IPS-20b (cell line): ENCODE data around the gene BCAR3.

Experiments used
- H3K27ac ChIP-seq: one replicate; pipeline ENCODE4 v1.5.1; 2013; ENCODE audit warnings: low read length
- H3K27me3 ChIP-seq: 2 replicates; pipeline ENCODE4 v1.6.1; 2013; ENCODE audit warnings: mild to moderate bottlenecking, low read length, inconsistent platforms; ENCODE audit not compliant: insufficient read depth
- H3K36me3 ChIP-seq: 2 replicates; pipeline ENCODE4 v1.6.1; 2013; ENCODE audit warnings: low read depth, mild to moderate bottlenecking, inconsistent platforms, low read length, moderate library complexity; ENCODE audit not compliant: insufficient read depth
- H3K4me1 ChIP-seq: 2 replicates; pipeline ENCODE4 v1.6.1; 2013; ENCODE audit warnings: mild to moderate bottlenecking, control low read depth, inconsistent platforms, low read length, moderate library complexity; ENCODE audit not compliant: insufficient read depth
- H3K4me3 ChIP-seq: 2 replicates; pipeline ENCODE4 v1.5.1; 2013; ENCODE audit warnings: mild to moderate bottlenecking, low read length, inconsistent platforms
- H3K9ac ChIP-seq: 2 replicates; pipeline ENCODE4 v1.6.1; 2013; ENCODE audit warnings: low read depth, mild to moderate bottlenecking, inconsistent platforms, low read length, moderate library complexity
- H3K9me3 ChIP-seq: 2 replicates; pipeline ENCODE4 v1.6.1; 2013; ENCODE audit warnings: mild to moderate bottlenecking, low read depth, low read length, inconsistent platforms; ENCODE audit not compliant: insufficient read depth

Gene BCAR3

GRCh38 chr1:93629101-93630059 lies 52.3 kb downstream of the BCAR3 start:
- H3K27me3 ChIP-seq, result no peaks in the 10 kb centered on the region
- H3K9ac ChIP-seq, result no peak overlapping the region
- H3K36me3 ChIP-seq, result no peaks in the 10 kb centered on the region
- no peak overlapping the region for H3K27ac ChIP-seq
- H3K4me1 ChIP-seq, result no peaks in the 10 kb centered on the region
- no peak overlapping the region for H3K4me3 ChIP-seq
- no peaks in the 10 kb centered on the region for H3K9me3 ChIP-seq

- Histone ChIP-seq H3K36me3 (no peaks in the 10 kb centered on the region), H3K27me3 (no peaks in the 10 kb centered on the region), H3K9ac (no peak overlapping the region), H3K4me3 (no peak overlapping the region), H3K4me1 (no peaks in the 10 kb centered on the region), H3K27ac (no peak overlapping the region), H3K9me3 (no peaks in the 10 kb centered on the region)
Measured at GRCh38 chr1:93628681-93629080, 53.0 kb downstream of the BCAR3 start.

- Histone ChIP-seq H3K27ac (no peak overlapping the region), H3K9ac (no peak overlapping the region), H3K27me3 (no peaks in the 10 kb centered on the region), H3K36me3 (no peaks in the 10 kb centered on the region), H3K4me3 (no peak overlapping the region), H3K9me3 (no peaks in the 10 kb centered on the region), H3K4me1 (no peaks in the 10 kb centered on the region)
Measured at GRCh38 chr1:93625582-93626327, 55.9 kb downstream of the BCAR3 start.

GRCh38 chr1:93623875-93624274 lies 57.8 kb downstream of the BCAR3 start:
- no peak overlapping the region for H3K9ac ChIP-seq
- H3K9me3 ChIP-seq, result no peaks in the 10 kb centered on the region
- H3K27me3 ChIP-seq, result no peaks in the 10 kb centered on the region
- no peaks in the 10 kb centered on the region for H3K4me1 ChIP-seq
- H3K36me3 ChIP-seq, result no peaks in the 10 kb centered on the region
- no peak overlapping the region for H3K27ac ChIP-seq
- H3K4me3 ChIP-seq, result no peak overlapping the region

- no peaks in the 10 kb centered on the region for H3K9me3 ChIP-seq
- H3K4me3 ChIP-seq, result no peak overlapping the region
- no peaks in the 10 kb centered on the region for H3K27me3 ChIP-seq
- no peaks in the 10 kb centered on the region for H3K36me3 ChIP-seq
- H3K27ac ChIP-seq, result no peak overlapping the region
- H3K9ac ChIP-seq, result no peak overlapping the region
- peaks cover 2% of the 10 kb centered on the region for H3K4me1 ChIP-seq
Measured at GRCh38 chr1:93623436-93623835, 58.2 kb downstream of the BCAR3 start.

GRCh38 chr1:93621246-93621645 lies 60.4 kb downstream of the BCAR3 start:
- Histone ChIP-seq H3K9me3 (no peaks in the 10 kb centered on the region), H3K27me3 (no peaks in the 10 kb centered on the region), H3K27ac (no peak overlapping the region), H3K9ac (no peak overlapping the region), H3K36me3 (no peaks in the 10 kb centered on the region), H3K4me3 (no peak overlapping the region), H3K4me1 (peaks cover 22% of the 10 kb centered on the region)

GRCh38 chr1:93620841-93621210 lies 60.8 kb downstream of the BCAR3 start:
- H3K9ac ChIP-seq, result no peak overlapping the region
- no peak overlapping the region for H3K4me3 ChIP-seq
- H3K4me1 ChIP-seq, result peaks cover 26% of the 10 kb centered on the region
- no peaks in the 10 kb centered on the region for H3K27me3 ChIP-seq
- H3K9me3 ChIP-seq, result no peaks in the 10 kb centered on the region
- H3K36me3 ChIP-seq, result no peaks in the 10 kb centered on the region
- H3K27ac ChIP-seq, result no peak overlapping the region

GRCh38 chr1:93620172-93620840 lies 61.3 kb downstream of the BCAR3 start:
- no peaks in the 10 kb centered on the region for H3K36me3 ChIP-seq
- no peak overlapping the region for H3K4me3 ChIP-seq
- H3K9me3 ChIP-seq, result no peaks in the 10 kb centered on the region
- H3K4me1 ChIP-seq, result peaks cover 32% of the 10 kb centered on the region
- H3K27me3 ChIP-seq, result no peaks in the 10 kb centered on the region
- no peak overlapping the region for H3K9ac ChIP-seq
- H3K27ac ChIP-seq, result no peak overlapping the region

GRCh38 chr1:93619507-93620171 lies 62.0 kb downstream of the BCAR3 start:
- H3K4me1 ChIP-seq, result peaks cover 38% of the 10 kb centered on the region
- H3K27me3 ChIP-seq, result no peaks in the 10 kb centered on the region
- no peak overlapping the region for H3K9ac ChIP-seq
- no peaks in the 10 kb centered on the region for H3K9me3 ChIP-seq
- no peak overlapping the region for H3K27ac ChIP-seq
- H3K4me3 ChIP-seq, result no peak overlapping the region
- no peaks in the 10 kb centered on the region for H3K36me3 ChIP-seq

- Histone ChIP-seq H3K4me3 (no peak overlapping the region), H3K4me1 (peaks cover 48% of the 10 kb centered on the region), H3K27ac (no peak overlapping the region), H3K9ac (peak overlapping the region; percentile 25), H3K27me3 (no peaks in the 10 kb centered on the region), H3K36me3 (no peaks in the 10 kb centered on the region), H3K9me3 (no peaks in the 10 kb centered on the region)
Measured at GRCh38 chr1:93617670-93618499, 63.8 kb downstream of the BCAR3 start.
